ENCODE data around the gene WDR55. TPM values are rescaled to one million over a fixed set of nuclear protein-coding genes. Genes with fewer than 3 reads are reported as not detected.

WDR55 gene
- total and polyA plus RNA-seq, 2 of the 13 experiments (the other 11 are each of a cell fraction or from before 2014, with no cell fraction given): 17.7 to 18.2 TPM

DNA sequence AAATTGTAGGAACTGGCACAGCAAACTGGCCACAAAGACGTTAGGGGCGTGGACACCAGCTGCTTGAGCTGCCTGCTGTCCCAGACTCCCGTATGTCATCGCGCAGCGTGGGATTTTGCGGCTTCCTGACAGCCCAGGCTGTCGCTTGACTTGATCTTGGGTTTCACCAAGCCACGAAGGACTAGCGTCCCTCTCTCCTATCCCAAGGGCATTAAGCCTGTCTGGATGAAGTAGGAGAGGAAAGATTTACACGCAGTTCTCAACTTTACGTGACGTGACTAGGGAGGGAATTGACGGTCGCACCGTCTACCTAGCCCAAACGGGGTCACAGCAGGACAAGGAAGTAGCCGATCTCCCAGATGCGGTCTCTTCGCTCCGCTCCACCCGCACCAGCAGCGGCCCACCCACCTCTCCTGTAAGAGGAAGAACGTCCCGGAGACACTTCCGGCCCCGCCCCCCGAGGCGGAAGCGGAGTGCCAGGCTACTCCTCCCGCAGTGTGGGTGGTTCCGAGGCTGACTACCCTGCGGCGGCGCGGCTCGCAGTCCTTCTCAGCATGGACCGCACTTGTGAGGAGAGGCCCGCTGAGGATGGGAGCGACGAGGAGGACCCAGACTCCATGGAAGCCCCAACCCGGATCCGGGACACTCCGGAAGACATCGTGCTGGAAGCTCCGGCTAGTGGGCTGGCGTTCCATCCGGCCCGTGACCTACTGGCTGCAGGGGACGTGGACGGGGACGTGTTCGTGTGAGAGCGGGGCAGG lies at the start of gene WDR55 (continued):
- TF ChIP-seq, protein P1, sequence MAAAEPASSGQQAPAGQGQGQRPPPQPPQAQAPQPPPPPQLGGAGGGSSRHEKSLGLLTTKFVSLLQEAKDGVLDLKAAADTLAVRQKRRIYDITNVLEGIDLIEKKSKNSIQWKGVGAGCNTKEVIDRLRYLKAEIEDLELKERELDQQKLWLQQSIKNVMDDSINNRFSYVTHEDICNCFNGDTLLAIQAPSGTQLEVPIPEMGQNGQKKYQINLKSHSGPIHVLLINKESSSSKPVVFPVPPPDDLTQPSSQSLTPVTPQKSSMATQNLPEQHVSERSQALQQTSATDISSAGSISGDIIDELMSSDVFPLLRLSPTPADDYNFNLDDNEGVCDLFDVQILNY (CRISPR knock-in tag; conservative IDR thresholded peaks at IDR 0.05): no peak
- TF ChIP-seq, protein P2, sequence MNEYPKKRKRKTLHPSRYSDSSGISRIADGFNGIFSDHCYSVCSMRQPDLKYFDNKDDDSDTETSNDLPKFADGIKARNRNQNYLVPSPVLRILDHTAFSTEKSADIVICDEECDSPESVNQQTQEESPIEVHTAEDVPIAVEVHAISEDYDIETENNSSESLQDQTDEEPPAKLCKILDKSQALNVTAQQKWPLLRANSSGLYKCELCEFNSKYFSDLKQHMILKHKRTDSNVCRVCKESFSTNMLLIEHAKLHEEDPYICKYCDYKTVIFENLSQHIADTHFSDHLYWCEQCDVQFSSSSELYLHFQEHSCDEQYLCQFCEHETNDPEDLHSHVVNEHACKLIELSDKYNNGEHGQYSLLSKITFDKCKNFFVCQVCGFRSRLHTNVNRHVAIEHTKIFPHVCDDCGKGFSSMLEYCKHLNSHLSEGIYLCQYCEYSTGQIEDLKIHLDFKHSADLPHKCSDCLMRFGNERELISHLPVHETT (CRISPR knock-in tag; conservative IDR thresholded peaks at IDR 0.05): 0 out of 2 replicates have a peak, but pooled peaks have one; percentile 36
- no peak; the same call in 1 of the 2 replicates for TF ChIP-seq ZNF761 (CRISPR knock-in tag; conservative IDR thresholded peaks at IDR 0.05)
- TF ChIP-seq, protein P3, sequence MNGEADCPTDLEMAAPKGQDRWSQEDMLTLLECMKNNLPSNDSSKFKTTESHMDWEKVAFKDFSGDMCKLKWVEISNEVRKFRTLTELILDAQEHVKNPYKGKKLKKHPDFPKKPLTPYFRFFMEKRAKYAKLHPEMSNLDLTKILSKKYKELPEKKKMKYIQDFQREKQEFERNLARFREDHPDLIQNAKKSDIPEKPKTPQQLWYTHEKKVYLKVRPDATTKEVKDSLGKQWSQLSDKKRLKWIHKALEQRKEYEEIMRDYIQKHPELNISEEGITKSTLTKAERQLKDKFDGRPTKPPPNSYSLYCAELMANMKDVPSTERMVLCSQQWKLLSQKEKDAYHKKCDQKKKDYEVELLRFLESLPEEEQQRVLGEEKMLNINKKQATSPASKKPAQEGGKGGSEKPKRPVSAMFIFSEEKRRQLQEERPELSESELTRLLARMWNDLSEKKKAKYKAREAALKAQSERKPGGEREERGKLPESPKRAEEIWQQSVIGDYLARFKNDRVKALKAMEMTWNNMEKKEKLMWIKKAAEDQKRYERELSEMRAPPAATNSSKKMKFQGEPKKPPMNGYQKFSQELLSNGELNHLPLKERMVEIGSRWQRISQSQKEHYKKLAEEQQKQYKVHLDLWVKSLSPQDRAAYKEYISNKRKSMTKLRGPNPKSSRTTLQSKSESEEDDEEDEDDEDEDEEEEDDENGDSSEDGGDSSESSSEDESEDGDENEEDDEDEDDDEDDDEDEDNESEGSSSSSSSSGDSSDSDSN (CRISPR knock-in tag; IDR thresholded peaks at IDR 0.05): peak; percentile 89
- TF ChIP-seq CREM (IDR thresholded peaks at IDR 0.05): 0 out of 2 replicates have a peak, but pooled peaks have one; percentile 35
- no peak for TF ChIP-seq CREM (CRISPR knock-in tag; IDR thresholded peaks at IDR 0.05)
- TF ChIP-seq, protein P4, sequence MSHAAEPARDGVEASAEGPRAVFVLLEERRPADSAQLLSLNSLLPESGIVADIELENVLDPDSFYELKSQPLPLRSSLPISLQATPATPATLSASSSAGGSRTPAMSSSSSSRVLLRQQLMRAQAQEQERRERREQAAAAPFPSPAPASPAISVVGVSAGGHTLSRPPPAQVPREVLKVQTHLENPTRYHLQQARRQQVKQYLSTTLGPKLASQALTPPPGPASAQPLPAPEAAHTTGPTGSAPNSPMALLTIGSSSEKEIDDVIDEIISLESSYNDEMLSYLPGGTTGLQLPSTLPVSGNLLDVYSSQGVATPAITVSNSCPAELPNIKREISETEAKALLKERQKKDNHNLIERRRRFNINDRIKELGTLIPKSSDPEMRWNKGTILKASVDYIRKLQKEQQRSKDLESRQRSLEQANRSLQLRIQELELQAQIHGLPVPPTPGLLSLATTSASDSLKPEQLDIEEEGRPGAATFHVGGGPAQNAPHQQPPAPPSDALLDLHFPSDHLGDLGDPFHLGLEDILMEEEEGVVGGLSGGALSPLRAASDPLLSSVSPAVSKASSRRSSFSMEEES (CRISPR knock-in tag; IDR thresholded peaks at IDR 0.05): peak; percentile 54; the same call in 1 of the 2 replicates
- TF ChIP-seq, protein P5, sequence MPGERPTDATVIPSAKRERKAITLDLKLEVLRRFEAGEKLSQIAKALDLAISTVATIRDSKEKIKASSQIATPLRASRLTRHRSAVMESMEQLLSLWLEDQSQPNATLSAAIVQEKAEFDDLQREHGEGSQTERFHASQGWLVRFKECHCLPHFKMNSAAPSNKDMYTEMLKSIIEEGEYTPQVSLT (CRISPR knock-in tag; IDR thresholded peaks at IDR 0.05; ENCODE audit: borderline replicate concordance, low read depth): no peak
- 0 out of 2 replicates have a peak, but pooled peaks have one; percentile 34 for TF ChIP-seq KAT7 (CRISPR knock-in tag; IDR thresholded peaks at IDR 0.05; ENCODE audit: borderline replicate concordance)
- TF ChIP-seq ZNF160 (CRISPR knock-in tag; IDR thresholded peaks at IDR 0.05): 0 out of 2 replicates have a peak, but pooled peaks have one; percentile 51
- peak; percentile 38 for TF ChIP-seq ZNF263 (CRISPR knock-in tag; IDR thresholded peaks at IDR 0.05)
- TF ChIP-seq, protein P6, sequence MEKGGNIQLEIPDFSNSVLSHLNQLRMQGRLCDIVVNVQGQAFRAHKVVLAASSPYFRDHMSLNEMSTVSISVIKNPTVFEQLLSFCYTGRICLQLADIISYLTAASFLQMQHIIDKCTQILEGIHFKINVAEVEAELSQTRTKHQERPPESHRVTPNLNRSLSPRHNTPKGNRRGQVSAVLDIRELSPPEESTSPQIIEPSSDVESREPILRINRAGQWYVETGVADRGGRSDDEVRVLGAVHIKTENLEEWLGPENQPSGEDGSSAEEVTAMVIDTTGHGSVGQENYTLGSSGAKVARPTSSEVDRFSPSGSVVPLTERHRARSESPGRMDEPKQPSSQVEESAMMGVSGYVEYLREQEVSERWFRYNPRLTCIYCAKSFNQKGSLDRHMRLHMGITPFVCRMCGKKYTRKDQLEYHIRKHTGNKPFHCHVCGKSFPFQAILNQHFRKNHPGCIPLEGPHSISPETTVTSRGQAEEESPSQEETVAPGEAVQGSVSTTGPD (CRISPR knock-in tag; IDR thresholded peaks at IDR 0.05): no peak
- no peak for TF ChIP-seq ZNF20 (CRISPR knock-in tag; IDR thresholded peaks at IDR 0.05)
- TF ChIP-seq MXD4 (CRISPR knock-in tag; IDR thresholded peaks at IDR 0.05): peak; percentile 88
- peak; percentile 42; the same call in 1 of the 2 replicates for TF ChIP-seq ZSCAN9 (CRISPR knock-in tag; IDR thresholded peaks at IDR 0.05; ENCODE audit: borderline replicate concordance)
- peak; percentile 99 for TF ChIP-seq SAP130 (CRISPR knock-in tag; IDR thresholded peaks at IDR 0.05; ENCODE audit: low read depth)
- TF ChIP-seq, protein P7, sequence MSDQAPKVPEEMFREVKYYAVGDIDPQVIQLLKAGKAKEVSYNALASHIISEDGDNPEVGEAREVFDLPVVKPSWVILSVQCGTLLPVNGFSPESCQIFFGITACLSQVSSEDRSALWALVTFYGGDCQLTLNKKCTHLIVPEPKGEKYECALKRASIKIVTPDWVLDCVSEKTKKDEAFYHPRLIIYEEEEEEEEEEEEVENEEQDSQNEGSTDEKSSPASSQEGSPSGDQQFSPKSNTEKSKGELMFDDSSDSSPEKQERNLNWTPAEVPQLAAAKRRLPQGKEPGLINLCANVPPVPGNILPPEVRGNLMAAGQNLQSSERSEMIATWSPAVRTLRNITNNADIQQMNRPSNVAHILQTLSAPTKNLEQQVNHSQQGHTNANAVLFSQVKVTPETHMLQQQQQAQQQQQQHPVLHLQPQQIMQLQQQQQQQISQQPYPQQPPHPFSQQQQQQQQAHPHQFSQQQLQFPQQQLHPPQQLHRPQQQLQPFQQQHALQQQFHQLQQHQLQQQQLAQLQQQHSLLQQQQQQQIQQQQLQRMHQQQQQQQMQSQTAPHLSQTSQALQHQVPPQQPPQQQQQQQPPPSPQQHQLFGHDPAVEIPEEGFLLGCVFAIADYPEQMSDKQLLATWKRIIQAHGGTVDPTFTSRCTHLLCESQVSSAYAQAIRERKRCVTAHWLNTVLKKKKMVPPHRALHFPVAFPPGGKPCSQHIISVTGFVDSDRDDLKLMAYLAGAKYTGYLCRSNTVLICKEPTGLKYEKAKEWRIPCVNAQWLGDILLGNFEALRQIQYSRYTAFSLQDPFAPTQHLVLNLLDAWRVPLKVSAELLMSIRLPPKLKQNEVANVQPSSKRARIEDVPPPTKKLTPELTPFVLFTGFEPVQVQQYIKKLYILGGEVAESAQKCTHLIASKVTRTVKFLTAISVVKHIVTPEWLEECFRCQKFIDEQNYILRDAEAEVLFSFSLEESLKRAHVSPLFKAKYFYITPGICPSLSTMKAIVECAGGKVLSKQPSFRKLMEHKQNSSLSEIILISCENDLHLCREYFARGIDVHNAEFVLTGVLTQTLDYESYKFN (CRISPR knock-in tag; conservative IDR thresholded peaks at IDR 0.05): peak; percentile 64; the same call in 1 of the 2 replicates

Measured in HepG2 (cell line).